GM18519 (cell line): Measurements from ENCODE around the gene UPK3BL2.
"Not testable (repeated sequence)": the region's sequence is repeated elsewhere in the genome, so short reads cannot be mapped to it uniquely, and the experiment has no call there.

Source experiments
- ATAC-seq: cut with Tn5 transposase; IDR thresholded peaks from one replicate; pipeline ENCODE4 v1.9.1; 2021; ENCODE audit warnings: mild to moderate bottlenecking, moderate library complexity; ENCODE audit not compliant: unreplicated experiment, low FRiP score

UPK3BL2 gene

DNA sequence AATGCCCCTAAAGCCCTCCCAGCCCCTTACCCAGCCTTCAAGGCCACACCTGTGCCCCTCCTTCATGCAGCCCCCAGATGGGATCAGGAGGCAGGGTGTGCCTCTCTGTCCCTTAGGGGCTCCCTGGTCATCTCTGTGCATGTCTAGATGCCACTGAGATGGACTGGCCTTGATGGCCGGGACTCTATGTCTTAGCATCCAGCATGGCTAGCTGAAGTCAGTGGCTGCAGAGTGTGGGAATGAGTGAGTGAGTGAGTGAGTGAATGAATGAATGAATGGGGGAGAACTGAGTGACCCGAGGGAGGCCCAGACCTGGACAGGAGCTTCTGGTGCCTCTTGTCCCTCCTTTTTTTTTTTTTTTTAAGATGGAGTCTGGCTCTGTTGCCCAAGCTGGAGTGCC lies 11.4 kb downstream of the UPK3BL2 start:
- not testable (repeated sequence) for ATAC-seq

DNA sequence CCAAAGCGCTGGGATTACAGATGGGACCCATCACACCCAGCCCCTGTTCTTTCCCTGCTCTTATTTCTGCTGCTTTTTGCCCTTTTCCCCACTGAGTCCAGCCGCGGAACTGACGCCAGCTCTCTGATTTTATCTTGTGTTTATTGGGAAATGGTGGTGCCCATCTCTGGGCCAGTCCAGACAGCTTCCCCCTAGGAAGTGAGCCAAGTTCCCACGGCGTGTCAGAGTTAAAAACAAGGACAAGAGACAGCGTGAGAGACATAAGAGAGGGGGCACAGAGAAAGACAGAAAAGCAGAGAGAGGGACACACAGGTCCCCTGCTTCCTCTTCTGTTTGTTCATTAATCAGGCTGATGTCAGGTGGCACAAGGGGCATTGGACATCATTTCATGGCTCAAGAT lies 11.9 kb downstream of the UPK3BL2 start:
- not testable (repeated sequence) for ATAC-seq

DNA sequence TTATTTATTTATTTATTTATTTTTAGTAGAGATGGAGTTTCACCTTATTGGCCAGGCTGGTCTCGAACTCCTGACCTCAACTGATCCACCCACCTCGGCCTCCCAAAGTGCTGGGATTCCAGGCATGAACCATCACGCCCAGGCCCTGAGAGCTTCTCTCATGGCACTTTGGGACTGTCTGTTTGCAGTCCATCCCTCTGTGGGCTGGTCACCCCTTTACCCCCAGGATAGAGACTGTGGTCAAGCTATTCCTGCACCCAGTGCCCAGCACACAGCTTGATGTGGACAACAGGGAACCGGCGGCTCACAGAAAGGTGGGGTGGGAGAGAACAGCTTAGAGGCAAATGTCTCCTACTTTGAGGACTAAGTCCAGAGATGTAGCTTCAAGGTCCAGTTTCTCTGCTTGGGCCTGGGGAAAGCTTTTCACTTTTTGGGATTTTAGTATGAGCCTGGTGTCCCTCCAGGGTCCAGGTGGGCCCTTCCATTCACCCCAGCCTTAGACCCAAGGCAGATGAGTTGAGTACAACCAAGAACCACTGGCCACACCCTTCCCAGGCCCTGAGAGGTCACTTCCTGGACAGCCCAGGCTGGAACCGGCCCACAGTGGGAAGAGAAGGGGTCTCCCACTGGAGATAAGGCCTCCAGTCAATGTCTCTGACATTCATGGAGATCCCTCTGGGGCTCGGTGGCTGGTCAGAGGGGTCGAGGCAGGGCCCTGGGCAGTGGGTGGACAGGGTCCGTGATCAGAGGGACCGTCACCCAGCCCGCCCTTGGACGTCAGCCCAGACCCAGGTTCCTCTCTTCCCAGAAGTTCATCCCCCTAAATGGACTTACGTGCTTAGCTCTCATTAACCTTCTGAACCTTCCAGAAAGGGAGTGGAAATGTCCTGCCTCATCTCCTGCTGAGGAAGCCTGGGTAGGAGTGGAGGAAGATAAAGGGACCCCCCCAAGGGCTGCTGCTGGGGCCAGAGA lies 15.4 kb downstream of the UPK3BL2 start:
- not testable (repeated sequence) for ATAC-seq

DNA sequence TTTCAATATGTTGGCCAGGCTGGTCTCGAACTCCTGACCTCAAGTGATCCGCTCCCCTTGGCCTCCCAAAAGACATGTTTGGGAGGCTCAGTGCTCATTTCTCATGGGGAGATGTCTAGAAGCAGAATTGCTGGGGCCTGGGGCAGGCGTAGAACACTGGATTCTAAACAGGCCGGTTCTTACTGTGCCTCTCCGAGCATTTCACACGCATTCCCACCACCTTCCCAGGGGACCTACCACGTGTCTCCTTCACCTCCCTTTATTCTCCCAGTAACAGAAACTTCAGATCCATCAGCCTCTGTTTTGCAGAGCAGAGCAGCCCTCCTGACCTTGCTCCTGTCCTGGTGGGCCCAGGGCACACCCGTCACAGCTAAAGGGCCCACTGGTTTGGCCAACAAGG lies 16.3 kb downstream of the UPK3BL2 start:
- ATAC-seq = not testable (repeated sequence)

DNA sequence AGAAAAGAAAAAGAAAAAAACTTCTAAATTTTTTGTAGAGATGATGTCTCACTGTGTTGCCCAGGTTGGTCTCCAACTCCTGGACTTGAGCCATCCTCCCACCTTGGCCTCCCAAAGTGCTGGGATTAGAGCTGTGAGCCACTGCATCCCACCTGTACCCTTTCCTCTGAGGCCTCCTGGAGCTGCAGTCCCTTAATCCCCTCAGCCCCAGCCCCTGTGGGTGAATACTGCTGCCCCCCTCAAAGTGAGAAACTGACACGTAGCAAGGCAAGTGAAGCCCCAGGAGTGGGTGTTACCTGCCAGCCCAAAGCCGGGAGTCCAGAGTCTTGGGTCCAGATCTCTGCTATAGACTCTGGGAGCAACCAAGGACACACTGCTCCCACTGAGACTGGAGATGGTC lies 18.7 kb downstream of the UPK3BL2 start:
- ATAC-seq = not testable (repeated sequence)

DNA sequence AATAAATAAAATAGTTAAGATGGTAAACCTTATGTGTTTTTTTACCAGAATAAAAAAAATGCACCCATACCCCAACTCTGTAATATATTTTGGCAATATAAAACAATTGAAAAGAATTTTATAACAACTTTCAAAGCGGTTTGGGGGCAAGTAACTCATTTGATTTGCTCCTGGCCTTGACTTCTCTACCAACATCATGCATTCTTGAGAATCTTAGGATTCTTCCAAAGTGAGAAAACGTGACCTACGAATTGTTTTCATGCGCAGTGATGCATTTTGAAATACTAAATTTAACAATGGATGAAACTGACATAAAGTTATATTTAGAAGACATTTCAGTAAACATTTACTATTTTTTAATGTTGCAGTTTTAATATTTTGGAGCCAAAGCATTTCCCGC lies 22.7 kb downstream of the UPK3BL2 start:
- not testable (repeated sequence) for ATAC-seq

DNA sequence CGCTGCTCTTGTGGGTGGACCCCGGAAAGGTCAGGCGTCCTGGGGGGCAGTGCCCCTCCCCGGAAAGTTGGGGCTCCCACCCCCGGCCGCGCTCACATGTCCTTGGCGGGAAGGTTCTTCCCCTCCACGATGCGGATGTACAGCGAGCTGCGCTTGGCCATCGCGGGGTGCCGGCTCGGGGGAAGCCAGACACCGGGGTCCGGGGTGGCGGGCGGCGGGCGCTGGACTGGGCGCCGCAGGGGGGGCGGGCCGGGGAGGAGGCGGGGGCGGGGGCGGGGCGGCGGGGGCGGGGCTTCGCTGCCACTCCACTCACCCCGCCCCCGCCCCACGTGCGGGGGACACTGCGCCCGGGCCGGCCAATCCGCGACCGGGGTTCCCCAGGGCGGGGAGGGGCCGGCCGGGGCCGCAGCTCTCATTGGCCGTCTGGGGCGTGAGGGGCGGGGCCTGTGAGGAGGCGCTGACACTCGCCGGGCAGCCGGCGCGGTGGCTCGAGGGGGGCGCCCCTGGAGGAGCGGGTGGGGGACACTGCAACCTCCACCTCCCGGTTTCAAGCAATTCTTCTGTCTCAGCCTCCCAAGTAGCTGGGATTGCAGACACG lies 25.8 kb downstream of the UPK3BL2 start, which contains the start of gene RASA4B:
Gene RASA4B, minus strand, starts transcription at position 228 of the 598 bp plus-strand sequence. Its CDS starts 67 bp downstream, at position 161.
- ATAC-seq = peak; percentile 60

DNA sequence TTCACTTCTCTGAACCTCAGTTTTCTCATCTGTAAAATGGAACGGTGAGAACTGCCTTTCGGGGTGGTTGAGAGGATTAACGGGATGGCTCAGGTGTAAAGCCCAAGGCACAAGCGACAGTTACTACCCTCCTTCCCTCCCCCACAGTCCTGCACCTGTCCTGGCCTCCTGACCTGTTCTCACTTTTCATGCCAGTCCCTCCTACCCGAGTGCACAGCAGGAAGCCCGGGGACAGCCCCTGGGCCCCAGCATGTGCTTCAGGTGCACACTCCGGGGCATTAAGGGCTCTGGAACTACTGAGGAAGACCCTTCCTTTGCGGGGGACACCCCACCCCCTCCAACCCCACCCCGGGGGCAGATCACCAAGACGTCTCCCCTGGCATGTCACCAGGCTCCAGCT lies 26.5 kb downstream of the UPK3BL2 start:
- not testable (repeated sequence) for ATAC-seq

DNA sequence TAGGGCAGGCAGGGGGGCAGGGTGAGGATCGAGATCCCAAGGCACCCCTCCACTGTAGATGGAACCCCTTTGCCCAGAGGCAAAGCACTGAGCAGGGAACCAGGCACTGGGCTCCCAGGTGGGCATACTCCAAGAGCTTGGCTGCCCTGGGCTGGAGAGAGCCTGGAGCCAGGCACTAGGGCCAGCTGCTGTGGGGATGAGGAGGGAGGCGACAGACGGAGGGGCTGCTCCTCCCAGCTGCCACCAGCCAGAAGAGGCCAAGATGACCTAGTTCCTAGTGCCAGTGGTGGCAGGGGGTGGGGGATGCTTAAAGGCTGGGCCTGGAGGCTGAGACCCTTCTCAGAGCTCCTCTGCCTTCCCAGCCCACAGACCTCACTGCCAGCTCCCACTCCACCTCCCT lies 27.6 kb downstream of the UPK3BL2 start:
- ATAC-seq = not testable (repeated sequence)

DNA sequence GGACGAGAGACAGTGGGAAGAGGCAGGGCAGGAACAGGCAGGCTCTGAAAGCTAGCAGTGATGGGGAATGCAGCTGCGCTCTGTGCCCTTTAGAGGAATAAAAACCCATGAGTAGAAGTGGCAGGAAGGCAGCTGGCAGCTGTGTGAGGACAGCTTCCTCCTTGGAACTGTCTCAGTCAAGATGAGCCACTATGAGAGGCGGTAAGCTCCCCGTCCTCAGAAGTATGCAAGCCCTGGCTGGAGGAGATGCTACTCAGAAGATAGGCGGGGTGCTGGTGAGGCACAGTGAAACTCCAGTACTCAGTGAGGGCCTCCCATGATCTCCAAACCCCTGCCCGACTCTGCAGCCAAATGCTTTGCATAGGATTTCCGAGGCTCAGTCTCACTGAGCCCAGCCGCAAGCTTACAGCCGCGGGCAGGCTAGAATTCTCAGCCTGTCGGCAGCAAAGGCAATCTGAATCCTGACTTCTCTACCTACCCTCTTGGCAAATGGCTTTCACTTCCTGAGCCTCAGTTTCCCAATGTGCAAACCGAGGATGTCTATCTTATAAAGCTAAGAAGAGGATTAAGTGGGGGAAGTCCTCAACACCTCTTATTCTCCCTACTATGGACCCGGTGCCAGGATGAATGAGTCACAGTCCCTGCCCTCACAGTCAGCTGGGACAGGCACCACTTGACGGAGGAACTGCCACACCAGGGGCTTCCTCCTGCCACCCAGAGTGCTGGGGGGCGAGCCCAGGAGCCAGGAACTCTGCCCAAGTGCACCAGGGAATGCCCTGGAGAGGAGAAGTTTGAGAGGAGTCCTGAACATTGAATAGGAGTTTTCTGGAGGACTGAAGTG lies 28.4 kb downstream of the UPK3BL2 start:
- peak; percentile 47 for ATAC-seq

DNA sequence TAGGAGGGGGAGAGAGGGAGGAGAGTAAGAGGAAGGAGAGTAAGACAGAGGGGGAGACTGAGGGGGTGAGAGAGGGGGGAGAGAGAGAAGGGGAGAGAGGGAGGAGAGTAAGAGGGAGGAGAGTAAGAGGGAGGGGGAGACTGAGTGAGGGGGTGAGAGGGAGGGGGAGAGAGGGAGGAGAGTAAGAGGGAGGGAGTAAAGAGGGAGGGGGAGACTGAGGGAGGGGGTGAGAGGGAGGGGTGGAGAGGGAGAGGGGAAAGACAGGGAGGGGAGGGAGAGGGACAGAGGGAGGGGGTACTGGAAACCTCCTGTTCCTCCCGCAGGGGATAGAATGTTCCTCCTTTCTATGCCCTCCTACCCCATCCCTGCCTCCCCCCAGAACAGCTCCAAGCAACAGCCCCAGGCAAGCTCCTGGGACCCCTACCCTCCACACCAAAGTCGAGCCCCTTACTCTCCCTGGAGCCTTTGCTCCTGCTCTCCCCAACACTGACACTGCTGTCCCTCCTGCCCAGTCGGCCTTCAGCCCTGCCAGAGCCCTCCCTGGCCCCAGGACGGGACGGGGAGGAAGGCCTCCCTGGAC lies 30.8 kb downstream of the UPK3BL2 start:
- not testable (repeated sequence) for ATAC-seq

DNA sequence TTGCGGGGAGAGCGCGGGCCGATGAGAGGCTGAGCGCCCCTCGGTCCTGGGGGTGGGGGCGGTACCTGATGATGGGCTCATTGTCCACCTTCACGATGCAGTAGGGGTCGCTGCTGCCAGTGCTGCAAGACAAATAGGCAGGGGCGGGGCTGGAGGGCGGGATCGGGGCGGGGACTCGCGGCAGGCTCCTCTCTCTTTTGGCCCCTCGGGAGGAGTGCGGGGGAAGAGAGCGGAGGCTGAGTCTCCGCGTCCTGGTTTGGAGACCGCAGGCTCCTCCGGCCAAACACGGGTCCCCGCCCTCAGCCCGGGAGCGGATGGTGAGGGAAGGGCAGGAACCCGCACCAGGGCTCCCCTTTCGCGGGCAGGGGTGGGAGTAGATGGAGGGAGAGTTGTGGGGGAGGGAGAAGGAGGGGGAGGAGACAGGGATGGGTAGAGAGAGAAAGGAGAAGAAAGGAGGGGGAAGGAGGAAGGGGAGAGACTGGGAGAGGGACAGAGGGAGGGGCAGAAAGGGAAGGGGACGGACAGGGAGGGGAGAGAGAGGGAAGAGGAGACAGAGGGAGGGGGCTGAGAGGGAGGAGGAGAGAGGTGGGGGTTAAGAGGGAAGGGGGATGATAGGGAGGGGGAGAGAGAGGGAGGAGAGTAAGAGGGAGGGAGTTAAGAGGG lies 31.5 kb downstream of the UPK3BL2 start:
- ATAC-seq = not testable (repeated sequence)

DNA sequence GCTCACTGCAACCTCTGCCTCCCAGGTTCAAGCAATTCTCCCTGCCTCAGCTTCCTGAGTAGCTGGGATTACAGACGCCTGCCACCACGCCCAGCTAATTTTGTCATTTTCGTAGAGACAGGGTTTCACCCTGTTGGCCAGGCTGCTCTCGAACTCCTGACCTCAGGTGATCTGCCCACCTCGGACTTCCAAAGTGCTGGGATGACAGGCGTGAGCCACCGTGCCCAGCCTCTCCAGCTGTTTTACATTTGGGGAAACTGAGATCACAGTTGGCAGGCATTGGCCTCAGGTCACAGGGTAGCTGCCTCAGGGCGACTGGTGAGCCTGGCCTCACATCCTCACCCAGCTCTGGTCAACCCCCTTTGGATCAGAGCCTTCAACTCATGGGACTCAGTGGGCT lies 32.9 kb downstream of the UPK3BL2 start:
- not testable (repeated sequence) for ATAC-seq

DNA sequence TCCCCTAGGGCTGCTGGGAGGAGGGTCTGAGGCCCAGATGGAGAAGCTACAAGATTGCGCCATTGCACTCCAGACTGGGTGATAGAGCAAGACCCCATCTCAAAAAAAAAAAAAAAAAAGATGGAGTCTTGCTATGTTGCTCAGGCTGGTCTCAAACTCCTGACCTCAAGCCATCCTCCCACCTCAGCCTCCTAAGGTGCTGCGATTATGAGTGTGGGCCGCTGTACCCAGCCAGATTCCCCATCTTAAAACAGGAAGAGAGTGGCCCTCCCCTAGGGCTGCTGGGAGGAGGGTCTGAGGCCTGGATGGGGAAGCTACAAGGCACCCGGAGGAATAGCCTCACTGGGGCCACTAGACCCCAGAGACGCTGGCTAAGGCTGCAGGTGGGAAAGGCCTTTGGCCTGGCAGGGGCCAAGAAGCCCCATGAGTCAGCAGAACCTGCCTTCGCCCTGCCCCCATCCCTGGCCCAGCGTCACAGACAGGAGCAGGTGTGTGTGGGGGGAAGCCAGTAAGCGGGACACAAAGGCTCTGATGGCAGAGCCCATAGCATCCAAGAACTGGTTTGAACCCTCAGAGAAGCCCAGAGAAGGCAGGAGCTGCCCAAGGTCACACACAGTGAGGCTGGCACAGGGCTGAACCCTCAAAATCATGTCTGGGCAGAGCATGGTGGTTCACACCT lies 35.9 kb downstream of the UPK3BL2 start:
- ATAC-seq = not testable (repeated sequence)

DNA sequence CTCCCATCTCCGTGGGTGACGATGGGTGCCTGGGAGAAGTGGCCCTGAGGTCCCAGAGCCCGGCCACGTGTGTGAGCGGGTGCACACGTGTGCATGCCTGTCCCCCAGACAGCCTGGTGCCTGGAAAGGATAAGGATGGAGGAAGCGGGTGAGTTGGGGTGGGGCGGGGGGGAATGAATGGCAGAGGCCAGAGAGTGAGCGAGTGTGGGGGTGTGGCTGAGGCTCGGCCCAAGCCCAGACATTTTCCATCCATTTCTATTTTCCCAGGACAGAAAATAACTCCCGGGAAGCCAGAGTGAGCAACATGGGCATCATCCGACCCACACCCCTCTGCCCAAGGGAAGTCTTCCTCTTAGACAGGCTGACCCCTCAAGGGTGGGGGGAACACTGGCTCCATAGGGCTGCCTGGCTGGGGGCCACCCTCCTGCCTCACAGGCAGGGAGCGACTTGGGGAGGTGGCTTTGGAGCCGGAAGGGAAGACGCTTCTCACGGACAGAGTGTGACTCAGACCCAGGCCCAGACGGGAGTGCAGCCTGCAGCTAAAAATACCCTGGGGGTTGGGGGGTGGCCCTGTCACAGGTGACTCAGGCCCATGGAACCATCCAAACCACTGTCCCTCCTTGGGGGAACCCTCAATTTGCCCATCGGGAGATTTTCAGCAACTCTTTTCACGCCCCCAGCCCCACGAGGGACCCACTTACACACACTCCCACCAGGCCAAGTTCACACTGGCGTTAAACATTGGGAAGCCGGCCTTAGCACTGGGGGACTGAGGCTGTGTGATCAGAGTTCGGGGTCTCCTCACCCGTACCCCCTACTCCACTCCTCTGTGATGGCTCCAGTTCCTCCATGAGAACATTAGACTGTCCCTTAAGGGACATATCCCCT lies 38.0 kb downstream of the UPK3BL2 start:
- not testable (repeated sequence) for ATAC-seq

DNA sequence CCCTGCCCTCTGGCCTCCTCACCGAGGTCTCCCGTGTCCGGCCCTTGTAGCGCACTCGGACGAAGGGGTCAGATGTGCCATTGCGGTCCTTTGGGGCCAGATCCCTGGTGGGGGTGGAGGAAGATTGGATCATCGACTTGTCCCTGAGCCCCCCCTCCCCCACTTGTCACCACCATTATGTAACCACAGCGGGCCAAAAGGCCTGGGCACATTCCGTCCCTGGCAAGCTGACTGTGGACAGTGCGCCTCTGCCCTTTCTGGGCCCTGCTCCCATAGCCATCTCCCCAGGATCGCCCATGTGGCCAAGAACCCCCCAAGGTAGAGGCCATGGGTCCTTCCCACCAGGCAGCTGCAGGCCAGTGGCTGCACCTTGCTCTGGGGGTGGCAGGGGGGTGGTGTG lies 40.4 kb downstream of the UPK3BL2 start:
- not testable (repeated sequence) for ATAC-seq

DNA sequence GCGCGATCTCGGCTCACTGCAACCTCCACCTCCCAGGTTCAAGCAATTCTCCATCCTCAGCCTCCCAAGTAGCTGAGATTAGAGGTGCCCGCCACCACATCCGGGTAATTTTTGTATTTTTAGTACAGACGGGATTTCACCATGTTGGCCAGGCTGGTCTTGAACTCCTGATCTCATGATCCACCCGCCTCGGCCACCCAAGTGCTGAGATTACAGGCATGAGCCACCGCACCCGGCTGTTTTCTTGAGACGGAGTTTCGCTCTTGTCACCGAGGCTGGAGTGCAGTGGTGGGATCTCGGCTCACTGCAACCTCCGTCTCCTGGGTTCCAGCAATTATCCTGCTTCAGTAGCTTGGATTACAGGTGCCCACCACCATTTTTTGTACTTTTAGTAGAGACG lies 45.2 kb downstream of the UPK3BL2 start:
- not testable (repeated sequence) for ATAC-seq

DNA sequence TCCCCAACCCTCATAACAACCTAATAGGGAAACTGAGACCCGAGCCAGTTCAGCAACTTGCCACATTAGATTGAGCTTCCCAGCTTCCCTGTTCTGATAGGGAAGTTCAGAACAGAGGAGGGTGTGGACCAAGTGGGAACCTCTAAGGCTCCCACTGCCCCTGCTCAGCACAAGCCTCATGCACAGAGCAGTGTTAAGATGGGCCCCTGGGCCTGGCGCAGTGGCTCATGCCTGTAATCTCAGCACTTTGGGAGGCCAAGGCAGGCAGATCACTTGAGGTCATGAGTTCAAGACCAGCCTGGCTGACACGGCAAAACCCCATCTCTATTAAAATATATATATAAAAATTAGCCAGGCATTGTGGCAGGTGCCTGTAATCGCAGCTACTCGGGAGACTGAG lies 46.2 kb downstream of the UPK3BL2 start:
- ATAC-seq = not testable (repeated sequence)
